Mesendoderm (in vitro differentiated cells): ENCODE data around the gene MRE11. TPM values are rescaled to one million over a fixed set of nuclear protein-coding genes. Genes with fewer than 3 reads are reported as not detected.

Experiments used
- DNase-seq: peaks from one replicate; pipeline ENCODE4 v3.0.0; 2013
- H2AK5ac ChIP-seq: 2 replicates; pipeline ENCODE4 v1.6.1; 2013; ENCODE audit warnings: low read length, inconsistent platforms
- H2BK120ac ChIP-seq: 2 replicates; pipeline ENCODE4 v1.6.1; 2013; ENCODE audit warnings: low read depth, mild to moderate bottlenecking, low read length, moderate library complexity, mixed read lengths
- H2BK15ac ChIP-seq: replicated peaks from 2 replicates; pipeline ENCODE4 v1.6.1; 2013; ENCODE audit warnings: low read depth, mild to moderate bottlenecking, moderate library complexity
- H2BK5ac ChIP-seq: 2 replicates; pipeline ENCODE4 v1.6.1; 2013; ENCODE audit warnings: low read length, inconsistent platforms
- H3K18ac ChIP-seq: 2 replicates; pipeline ENCODE4 v1.6.1; 2013; ENCODE audit warnings: mild to moderate bottlenecking, low read length, mixed read lengths
- H3K23ac ChIP-seq: one replicate; pipeline ENCODE4 v1.6.1; 2013; ENCODE audit warnings: low read length
- H3K27ac ChIP-seq: 2 replicates; pipeline ENCODE4 v1.5.1; 2013; ENCODE audit warnings: low read depth, mild to moderate bottlenecking, inconsistent platforms, low read length, moderate library complexity
- H3K27me3 ChIP-seq: 2 replicates; pipeline ENCODE4 v1.6.1; 2013; ENCODE audit warnings: low read length, control low read depth, mild to moderate bottlenecking, inconsistent platforms; ENCODE audit not compliant: insufficient read depth, poor library complexity
- H3K36me3 ChIP-seq: 2 replicates; pipeline ENCODE4 v1.6.1; 2013; ENCODE audit warnings: low read length, inconsistent platforms; ENCODE audit not compliant: control insufficient read depth, insufficient read depth
- H3K4ac ChIP-seq: one replicate; pipeline ENCODE4 v1.6.1; 2013; ENCODE audit warnings: low read depth, mild to moderate bottlenecking, low read length, moderate library complexity
- H3K4me1 ChIP-seq: 2 replicates; pipeline ENCODE4 v1.6.1; 2013; ENCODE audit warnings: low read depth, low read length, inconsistent platforms; ENCODE audit not compliant: control insufficient read depth
- H3K4me2 ChIP-seq: 2 replicates; pipeline ENCODE4 v1.6.1; 2013; ENCODE audit warnings: low read length
- H3K4me3 ChIP-seq: 2 replicates; pipeline ENCODE4 v1.5.1; 2013; ENCODE audit warnings: mild to moderate bottlenecking, low read length
- H3K56ac ChIP-seq: one replicate; pipeline ENCODE4 v1.6.1; 2013; ENCODE audit warnings: low read length
- H3K79me1 ChIP-seq: 2 replicates; pipeline ENCODE4 v1.6.1; 2013; ENCODE audit warnings: low read length, inconsistent platforms
- H3K79me2 ChIP-seq: 2 replicates; pipeline ENCODE4 v1.6.1; 2013; ENCODE audit warnings: mild to moderate bottlenecking, low read length; ENCODE audit not compliant: control insufficient read depth, insufficient read depth
- H3K9ac ChIP-seq: 2 replicates; pipeline ENCODE4 v1.6.1; 2013; ENCODE audit warnings: low read length, inconsistent platforms
- H4K5ac ChIP-seq: one replicate; pipeline ENCODE4 v1.6.1; 2013; ENCODE audit warnings: low read length
- H4K8ac ChIP-seq: one replicate; pipeline ENCODE4 v1.6.1; 2013; ENCODE audit warnings: low read depth, mild to moderate bottlenecking, control low read depth, low read length, moderate library complexity
- WGBS: extraction: QIAGEN DNeasy Blood & Tissue Kit; methylation state at CpG from one replicate; pipeline ENCODE4 v1.1.7; 2013; ENCODE audit warnings: low lambda C conversion rate, missing lambda C conversion rate; ENCODE audit not compliant: insufficient coverage; ENCODE audit errors: extremely low coverage; 5-methylcytosine and 5-hydroxymethylcytosine counted together
- polyA plus RNA-seq, 2 experiments: library from polyadenylated mRNA; stranded (reverse); fragments of 200-250 nt; gene quantifications; one replicate each; pipeline ENCODE4 v1.2.3, GENCODE V29; 2013

MRE11 gene
- polyA plus RNA-seq (2013, experiment 1 of 2) = 17.0 TPM
- 15.8 TPM for polyA plus RNA-seq (2013, experiment 2 of 2)

GRCh38 chr11:94493281-94494125, at the start of gene MRE11, which contains the start of gene ANKRD49:
MRE11 (minus strand) TSS chr11:94493844; CDS start chr11:94492801, 1,043 bp downstream.
ANKRD49 (plus strand) TSS chr11:94493984; CDS start chr11:94496694, 2,710 bp downstream.
- H3K4me2 ChIP-seq = peak within 1 kb of the TSS; percentile 92
- peak within 1 kb of the TSS; percentile 93 for H3K4me3 ChIP-seq
- no peaks in the 10 kb centered on the region for H3K36me3 ChIP-seq
- no peak within 1 kb of the TSS for H2AK5ac ChIP-seq
- no peak within 1 kb of the TSS for H3K23ac ChIP-seq
- peaks cover 2% of the 10 kb centered on the region for H3K79me1 ChIP-seq
- H4K8ac ChIP-seq = no peak within 1 kb of the TSS
- H2BK5ac ChIP-seq = no peak within 1 kb of the TSS
- no peaks in the 10 kb centered on the region for H3K4me1 ChIP-seq
- H2BK120ac ChIP-seq = no peak within 1 kb of the TSS
- no peaks in the 10 kb centered on the region for H3K27me3 ChIP-seq
- no CpG with 5 or more reads among the region's 55 CpGs for WGBS
- peak within 1 kb of the TSS; percentile 91 for H3K56ac ChIP-seq
- no peak within 1 kb of the TSS for H4K5ac ChIP-seq
- H3K18ac ChIP-seq = no peak within 1 kb of the TSS
- H3K27ac ChIP-seq = peak within 1 kb of the TSS; percentile 90
- no peak within 1 kb of the TSS for H3K4ac ChIP-seq
- H3K79me2 ChIP-seq = peaks cover 2% of the 10 kb centered on the region
- no peak within 1 kb of the TSS for H2BK15ac ChIP-seq
- peak; percentile 100 for DNase-seq
- peak within 1 kb of the TSS; percentile 92 for H3K9ac ChIP-seq

- no peak overlapping the region for H2AK5ac ChIP-seq
- H2BK5ac ChIP-seq = no peak overlapping the region
- no peaks in the 10 kb centered on the region for H3K27me3 ChIP-seq
- WGBS = no CpG with 5 or more reads among the region's 1 CpG
- no peak overlapping the region for H3K4ac ChIP-seq
- H3K27ac ChIP-seq = no peak overlapping the region
- H3K23ac ChIP-seq = no peak overlapping the region
- H3K4me1 ChIP-seq = no peaks in the 10 kb centered on the region
- H3K36me3 ChIP-seq = no peaks in the 10 kb centered on the region
- H3K79me2 ChIP-seq = no peaks in the 10 kb centered on the region
- no peak overlapping the region for H2BK15ac ChIP-seq
- H4K5ac ChIP-seq = no peak overlapping the region
- H3K56ac ChIP-seq = no peak overlapping the region
- H3K18ac ChIP-seq = no peak overlapping the region
- no peak overlapping the region for H4K8ac ChIP-seq
- no peak overlapping the region for H3K4me3 ChIP-seq
- no peak overlapping the region for H3K4me2 ChIP-seq
- no peak overlapping the region for H2BK120ac ChIP-seq
- DNase-seq = no peak
- no peak overlapping the region for H3K9ac ChIP-seq
- H3K79me1 ChIP-seq = no peaks in the 10 kb centered on the region
Observed at GRCh38 chr11:94539420-94539819, 45.8 kb upstream of the MRE11 start.

GRCh38 chr11:94537031-94537600, 43.5 kb upstream of the MRE11 start:
- no peaks in the 10 kb centered on the region for H3K79me1 ChIP-seq
- no CpG with 5 or more reads among the region's 3 CpGs for WGBS

GRCh38 chr11:94536386-94536785, 42.7 kb upstream of the MRE11 start:
- Histone ChIP-seq H2AK5ac (no peak overlapping the region), H3K4me1 (no peaks in the 10 kb centered on the region), H3K36me3 (no peaks in the 10 kb centered on the region), H3K79me1 (no peaks in the 10 kb centered on the region), H2BK5ac (no peak overlapping the region), H3K56ac (no peak overlapping the region), H3K23ac (no peak overlapping the region), H2BK120ac (no peak overlapping the region), H3K27ac (no peak overlapping the region), H4K5ac (no peak overlapping the region), H3K27me3 (no peaks in the 10 kb centered on the region), H3K18ac (no peak overlapping the region), H3K79me2 (no peaks in the 10 kb centered on the region), H3K4me2 (no peak overlapping the region), H3K4me3 (no peak overlapping the region), H3K9ac (no peak overlapping the region), H4K8ac (no peak overlapping the region), H3K4ac (no peak overlapping the region), H2BK15ac (no peak overlapping the region)
- no peak for DNase-seq

More at GRCh38 chr11:94537031-94537600, 43.5 kb upstream of the MRE11 start:
- H3K79me2 ChIP-seq = no peaks in the 10 kb centered on the region
- H3K18ac ChIP-seq = no peak overlapping the region
- H2AK5ac ChIP-seq = no peak overlapping the region
- H3K9ac ChIP-seq = no peak overlapping the region
- H3K23ac ChIP-seq = no peak overlapping the region
- H4K8ac ChIP-seq = no peak overlapping the region
- H2BK5ac ChIP-seq = no peak overlapping the region
- no peak for DNase-seq
- no peak overlapping the region for H3K4me3 ChIP-seq
- no peaks in the 10 kb centered on the region for H3K27me3 ChIP-seq
- no peaks in the 10 kb centered on the region for H3K36me3 ChIP-seq
- no peak overlapping the region for H4K5ac ChIP-seq
- H2BK120ac ChIP-seq = no peak overlapping the region
- no peaks in the 10 kb centered on the region for H3K4me1 ChIP-seq
- H3K4me2 ChIP-seq = no peak overlapping the region
- no peak overlapping the region for H3K56ac ChIP-seq
- no peak overlapping the region for H3K27ac ChIP-seq
- no peak overlapping the region for H2BK15ac ChIP-seq
- no peak overlapping the region for H3K4ac ChIP-seq

GRCh38 chr11:94533696-94534630, 40.3 kb upstream of the MRE11 start:
- H3K4me1 ChIP-seq = no peaks in the 10 kb centered on the region

More at GRCh38 chr11:94533696-94534630, 40.3 kb upstream of the MRE11 start:
- no CpG with 5 or more reads among the region's 6 CpGs for WGBS
- no peak overlapping the region for H3K23ac ChIP-seq
- no peak overlapping the region for H2BK120ac ChIP-seq
- no peak overlapping the region for H3K9ac ChIP-seq
- H3K79me1 ChIP-seq = no peaks in the 10 kb centered on the region
- no peak overlapping the region for H3K18ac ChIP-seq
- H2BK15ac ChIP-seq = no peak overlapping the region
- no peak overlapping the region for H3K4me2 ChIP-seq
- no peak overlapping the region for H3K56ac ChIP-seq
- H3K36me3 ChIP-seq = no peaks in the 10 kb centered on the region
- no peak overlapping the region for H4K5ac ChIP-seq
- no peaks in the 10 kb centered on the region for H3K27me3 ChIP-seq
- H3K79me2 ChIP-seq = no peaks in the 10 kb centered on the region
- H2AK5ac ChIP-seq = no peak overlapping the region
- H2BK5ac ChIP-seq = no peak overlapping the region
- H3K27ac ChIP-seq = no peak overlapping the region
- no peak for DNase-seq
- H4K8ac ChIP-seq = no peak overlapping the region
- no peak overlapping the region for H3K4ac ChIP-seq
- H3K4me3 ChIP-seq = no peak overlapping the region
